Suprapubic skin (tissue), 4 donors: ENCODE data around the gene CAMSAP1. TPM values are rescaled to one million over a fixed set of nuclear protein-coding genes. Genes with fewer than 3 reads are reported as not detected.

Source experiments
- DNase-seq, 2 donors: peaks; one replicate each; pipeline ENCODE4 v3.0.0-alpha.2; 2019; ENCODE audit warnings: low spot score in 2 of 2
- H3K27ac ChIP-seq: fragments of 200-600 bp; sonication (generic); one replicate; pipeline ENCODE4 v1.5.1; 2019
- H3K27me3 ChIP-seq: fragments of 200-600 bp; sonication (generic); one replicate; pipeline ENCODE4 v1.5.1; 2019
- H3K36me3 ChIP-seq: fragments of 200-600 bp; sonication (generic); one replicate; pipeline ENCODE4 v1.5.1; 2019
- H3K4me1 ChIP-seq: fragments of 200-600 bp; sonication (generic); one replicate; pipeline ENCODE4 v1.5.1; 2019
- H3K4me3 ChIP-seq: fragments of 200-600 bp; sonication (generic); one replicate; pipeline ENCODE4 v1.5.1; 2019; ENCODE audit warnings: mild to moderate bottlenecking
- H3K9me3 ChIP-seq: fragments of 200-600 bp; sonication (generic); one replicate; pipeline ENCODE4 v1.5.1; 2019
- CTCF ChIP-seq, 2 donors: fragments of 200-600 bp in 1 of 2; fragments of 450-650 bp in 1 of 2; sonication (generic) in 1 of 2; IDR thresholded peaks; one replicate each; pipeline ENCODE4 v1.5.1; 2016 to 2019; ENCODE audit warnings: antibody characterized with exemption in 2 of 2, mild to moderate bottlenecking in 1 of 2, moderate library complexity in 1 of 2
- EP300 ChIP-seq: sonication (generic); formaldehyde crosslinking; IDR thresholded peaks from one replicate; pipeline ENCODE4 v1.6.1; 2017; ENCODE audit warnings: antibody characterized with exemption
- POLR2A ChIP-seq, 2 donors: fragments of 450-650 bp; IDR thresholded peaks; one replicate each; pipeline ENCODE4 v1.6.1; 2017; ENCODE audit warnings: antibody characterized with exemption in 2 of 2, mild to moderate bottlenecking in 2 of 2, moderate library complexity in 2 of 2
- POLR2AphosphoS5 ChIP-seq, 3 donors: sonication (generic); formaldehyde crosslinking; IDR thresholded peaks; one replicate each; pipeline ENCODE4 v1.6.1; 2017; ENCODE audit warnings: antibody characterized with exemption in 3 of 3
- WGBS: methylation state at CpG from one replicate; pipeline ENCODE4 v1.1.5; 2018; 5-methylcytosine and 5-hydroxymethylcytosine counted together
- total RNA-seq, 4 donors: library from RNA; depleted of rRNA; stranded (reverse); fragments of >200 nt; gene quantifications; one replicate each; pipeline ENCODE4 v1.1.0, GENCODE V29; 2016

CAMSAP1 gene
- total RNA-seq, 4 donors from 2014 or later: 42.0 to 58.3 (median 54.9) TPM

DNA sequence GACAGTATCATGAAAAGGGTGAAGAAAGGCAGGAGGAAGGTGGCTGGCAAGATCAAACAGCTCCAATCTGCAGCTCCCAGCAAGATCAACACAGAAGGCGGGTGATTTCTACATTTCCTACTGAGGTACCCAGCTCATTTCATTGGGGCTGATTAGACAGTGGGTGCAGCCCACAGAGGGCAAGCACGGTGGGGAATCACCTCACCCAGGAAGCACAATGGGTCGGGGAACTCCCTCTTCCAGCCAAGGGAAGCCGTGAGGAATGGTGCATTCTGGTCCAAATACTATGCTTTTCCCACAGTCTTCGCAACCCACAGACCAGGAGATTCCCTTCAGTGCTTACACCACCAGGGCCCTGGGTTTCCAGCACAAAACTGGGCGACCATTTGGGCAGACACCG is 66.8 kb downstream of the CAMSAP1 start:
- H3K4me3 ChIP-seq: no peak overlapping the region
- no peaks in the 10 kb centered on the region for H3K4me1 ChIP-seq
- no peaks in the 10 kb centered on the region for H3K27me3 ChIP-seq
- H3K9me3 ChIP-seq: no peaks in the 10 kb centered on the region
- DNase-seq: no peak
- 91% methylated on average over 7 of the region's 7 CpGs for WGBS
- TF ChIP-seq POLR2A (IDR thresholded peaks at IDR 0.05): no peak
- no peak for TF ChIP-seq EP300
- no peak for TF ChIP-seq POLR2AphosphoS5 (IDR thresholded peaks at IDR 0.05)
- TF ChIP-seq CTCF (IDR thresholded peaks at IDR 0.05): no peak
- H3K27ac ChIP-seq: no peak overlapping the region
- peaks cover 14% of the 10 kb centered on the region for H3K36me3 ChIP-seq

DNA sequence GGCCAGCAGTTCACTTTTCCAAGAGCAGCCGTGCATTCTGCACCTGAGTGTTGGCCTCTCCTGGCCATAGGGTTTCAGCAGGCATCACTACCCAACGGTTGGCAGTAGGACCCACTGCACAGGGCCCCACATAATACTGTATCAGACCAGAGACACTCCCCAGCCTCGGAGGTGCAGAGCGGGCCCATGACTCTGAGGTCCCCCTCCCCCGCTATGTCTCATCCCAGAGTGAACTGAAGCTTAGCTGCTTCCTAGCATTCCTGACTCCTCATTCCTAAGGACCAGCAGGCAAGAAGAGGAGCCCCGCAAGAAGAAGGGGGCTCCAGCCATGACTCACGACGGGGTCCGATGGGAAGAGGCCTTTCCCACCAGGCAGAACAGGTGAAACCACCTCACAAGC is 67.2 kb downstream of the CAMSAP1 start:
- Histone ChIP-seq H3K27ac (no peak overlapping the region), H3K27me3 (no peaks in the 10 kb centered on the region), H3K9me3 (no peaks in the 10 kb centered on the region), H3K4me3 (no peak overlapping the region), H3K4me1 (no peaks in the 10 kb centered on the region), H3K36me3 (peaks cover 18% of the 10 kb centered on the region)
- WGBS: 97% methylated on average over 6 of the region's 9 CpGs
- TF ChIP-seq POLR2A (IDR thresholded peaks at IDR 0.05) (no peak), EP300 (no peak)
- DNase-seq: no peak

DNA sequence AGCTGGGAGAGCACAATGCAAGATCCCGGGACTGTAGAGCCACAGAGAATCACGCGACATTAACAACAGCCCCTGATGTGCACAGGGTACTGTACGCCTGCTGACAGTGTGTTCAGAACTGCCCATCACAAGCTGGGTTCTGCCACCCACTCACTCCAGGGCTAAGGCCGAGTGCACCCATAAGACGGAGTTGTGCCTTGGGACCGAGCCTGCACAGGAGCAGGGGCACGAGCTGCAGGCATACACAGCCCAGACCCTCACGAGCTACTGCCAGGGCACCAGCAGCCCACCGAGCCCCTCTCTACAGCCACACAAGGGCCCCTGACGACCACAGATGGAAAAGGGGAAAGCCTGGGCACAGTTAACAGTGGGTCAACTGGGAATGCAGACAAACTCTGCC is 67.8 kb downstream of the CAMSAP1 start:
- no peak for TF ChIP-seq POLR2AphosphoS5 (IDR thresholded peaks at IDR 0.05)
- TF ChIP-seq EP300: no peak
- no peak for TF ChIP-seq POLR2A (IDR thresholded peaks at IDR 0.05)
- TF ChIP-seq CTCF (IDR thresholded peaks at IDR 0.05): no peak
- H3K9me3 ChIP-seq: no peaks in the 10 kb centered on the region
- no peaks in the 10 kb centered on the region for H3K27me3 ChIP-seq
- no peak overlapping the region for H3K27ac ChIP-seq
- no peaks in the 10 kb centered on the region for H3K4me1 ChIP-seq
- no peak for DNase-seq
- H3K36me3 ChIP-seq: peaks cover 23% of the 10 kb centered on the region
- H3K4me3 ChIP-seq: no peak overlapping the region
- WGBS: 93% methylated on average over 3 of the region's 11 CpGs

DNA sequence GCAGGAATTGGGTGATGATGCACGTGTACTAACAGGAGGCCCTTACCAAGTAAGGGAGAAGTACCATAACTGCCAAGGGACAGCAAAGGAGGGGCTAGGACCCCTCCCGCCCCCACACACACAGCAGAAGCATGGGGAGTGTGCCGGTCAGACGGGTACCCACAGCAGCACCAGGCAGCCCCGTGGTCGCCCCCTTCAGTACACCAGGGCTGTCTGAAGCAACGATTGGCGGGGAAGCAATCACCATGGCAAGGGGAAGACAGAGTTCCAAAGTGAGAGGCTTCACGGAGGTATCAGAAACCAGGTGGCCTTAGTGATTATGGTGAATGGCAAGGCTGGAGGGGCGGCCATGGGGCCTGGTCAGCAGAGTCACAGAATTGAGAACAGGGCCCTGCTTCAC is 72.2 kb downstream of the CAMSAP1 start:
- no peaks in the 10 kb centered on the region for H3K9me3 ChIP-seq
- no peak overlapping the region for H3K27ac ChIP-seq
- H3K27me3 ChIP-seq: no peaks in the 10 kb centered on the region
- DNase-seq: no peak
- H3K4me3 ChIP-seq: no peak overlapping the region
- WGBS: 91% methylated on average over 10 of the region's 10 CpGs
- TF ChIP-seq POLR2A (IDR thresholded peaks at IDR 0.05) (no peak), POLR2AphosphoS5 (IDR thresholded peaks at IDR 0.05) (no peak), CTCF (IDR thresholded peaks at IDR 0.05) (no peak), EP300 (no peak)
- H3K4me1 ChIP-seq: no peaks in the 10 kb centered on the region
- peaks cover 13% of the 10 kb centered on the region for H3K36me3 ChIP-seq

DNA sequence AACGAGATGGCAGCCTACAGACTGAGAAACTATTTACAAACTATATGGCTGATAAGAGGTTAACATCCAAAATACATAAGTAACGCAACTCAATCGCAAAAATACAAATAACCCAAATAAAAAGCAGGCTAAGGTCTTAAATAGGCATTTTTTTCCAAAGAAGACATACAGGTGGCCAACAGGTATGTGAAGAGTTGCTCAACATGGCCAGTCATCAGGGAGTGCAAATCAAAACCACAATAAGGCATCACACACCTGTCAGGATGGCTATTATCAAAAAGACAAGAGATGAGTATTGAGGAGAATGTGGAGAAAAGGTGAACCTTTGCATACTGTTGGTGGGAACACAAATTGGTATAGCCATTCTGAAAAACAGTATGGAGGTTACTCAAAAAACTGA is 73.5 kb downstream of the CAMSAP1 start:
- no peaks in the 10 kb centered on the region for H3K4me1 ChIP-seq
- H3K4me3 ChIP-seq: no peak overlapping the region
- TF ChIP-seq CTCF (IDR thresholded peaks at IDR 0.05): no peak
- TF ChIP-seq POLR2AphosphoS5 (IDR thresholded peaks at IDR 0.05): no peak
- TF ChIP-seq POLR2A (IDR thresholded peaks at IDR 0.05): no peak
- no peak for TF ChIP-seq EP300
- WGBS: 88% methylated on average over 3 of the region's 3 CpGs
- H3K9me3 ChIP-seq: no peaks in the 10 kb centered on the region
- peaks cover 13% of the 10 kb centered on the region for H3K36me3 ChIP-seq
- H3K27ac ChIP-seq: no peak overlapping the region
- no peaks in the 10 kb centered on the region for H3K27me3 ChIP-seq
- no peak for DNase-seq

DNA sequence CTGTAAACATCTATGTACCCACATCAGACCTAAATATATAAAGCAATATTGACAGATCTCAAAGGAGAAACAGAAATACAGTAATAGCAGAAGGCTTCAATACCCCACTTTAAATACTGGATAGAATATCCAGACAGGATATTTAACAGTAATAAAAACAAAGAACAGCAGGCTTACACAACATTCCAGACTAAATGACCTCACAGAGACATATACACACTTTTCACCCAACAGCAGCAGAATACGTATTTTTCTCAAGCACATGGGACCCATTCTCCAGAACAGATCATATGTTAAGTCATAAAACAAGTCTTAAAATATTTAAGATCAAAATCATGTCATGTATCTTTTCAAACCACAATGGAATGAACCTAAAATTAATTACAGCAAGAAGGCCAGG is 76.8 kb downstream of the CAMSAP1 start:
- Histone ChIP-seq H3K36me3 (peaks cover 20% of the 10 kb centered on the region), H3K9me3 (no peaks in the 10 kb centered on the region), H3K4me1 (no peaks in the 10 kb centered on the region), H3K27ac (no peak overlapping the region), H3K4me3 (no peak overlapping the region), H3K27me3 (no peaks in the 10 kb centered on the region)
- TF ChIP-seq POLR2AphosphoS5 (IDR thresholded peaks at IDR 0.05): no peak
- no peak for TF ChIP-seq POLR2A (IDR thresholded peaks at IDR 0.05)
- no peak for TF ChIP-seq EP300
- no peak for TF ChIP-seq CTCF (IDR thresholded peaks at IDR 0.05)
- DNase-seq: no peak
- WGBS: 78% methylated on average over 1 of the region's 1 CpG
